PC-3 (cell line): ENCODE data around the gene TOB1. TPM values are rescaled to one million over a fixed set of nuclear protein-coding genes. Genes with fewer than 3 reads are reported as not detected.

Source experiments
- ATAC-seq: fragments of 200-7000 bp; cut with Tn5 transposase; 2 replicates; pipeline ENCODE4 v1.9.1; 2020; ENCODE audit warnings: mild to moderate bottlenecking, moderate library complexity
- BruUV-seq: library from RNA; stranded (reverse); fragments of 400-500 nt; replicated peaks from 2 replicates; lab custom pipeline; 2021; lab: Mats Ljungman, UMichigan
- CTCF ChIA-PET: fragments of 300-600 bp; sonication (Branson Sonifier 250); formaldehyde crosslinking; loops from one replicate; lab custom pipeline; 2022; ENCODE audit warnings: antibody characterized with exemption; lab: Charles Lee
- POLR2A ChIA-PET: fragments of 300-600 bp; sonication (Branson Sonifier 250); formaldehyde crosslinking; loops from one replicate; lab custom pipeline; 2022; ENCODE audit warnings: antibody characterized with exemption; ENCODE audit not compliant: unreplicated experiment; lab: Charles Lee
- DNase-seq: peaks from one replicate; pipeline ENCODE4 v3.0.0-alpha.2; 2015
- H2AFZ ChIP-seq: fragments of 300-600 bp; sonication (generic); 2 replicates; pipeline ENCODE4 v1.6.0; 2016; ENCODE audit warnings: antibody characterized with exemption, low read length
- H3F3A ChIP-seq: fragments of 300-600 bp; sonication (generic); one replicate; pipeline ENCODE4 v1.6.0; 2017; ENCODE audit warnings: antibody characterized with exemption, low read length, control low read depth, mild to moderate bottlenecking; ENCODE audit not compliant: unreplicated experiment
- H3K27ac ChIP-seq: fragments of 300-600 bp; sonication (generic); 2 replicates; pipeline ENCODE4 v1.5.1; 2016; ENCODE audit warnings: mild to moderate bottlenecking, low read length
- H3K27me3 ChIP-seq: fragments of 300-600 bp; sonication (generic); 2 replicates; pipeline ENCODE4 v1.6.1; 2016; ENCODE audit warnings: low read length, mixed read lengths
- H3K36me3 ChIP-seq: fragments of 300-600 bp; sonication (generic); 2 replicates; pipeline ENCODE4 v1.6.1; 2016; ENCODE audit warnings: low read depth, mixed run types, low read length, mixed read lengths
- H3K4me1 ChIP-seq: fragments of 300-600 bp; sonication (generic); 2 replicates; pipeline ENCODE4 v1.5.1; 2016; ENCODE audit warnings: low read length; ENCODE audit not compliant: insufficient read depth
- H3K4me2 ChIP-seq: fragments of 300-600 bp; sonication (generic); 2 replicates; pipeline ENCODE4 v1.6.0; 2016; ENCODE audit warnings: low read length
- H3K4me3 ChIP-seq: fragments of 300-600 bp; sonication (generic); 2 replicates; pipeline ENCODE4 v1.5.1; 2016; ENCODE audit warnings: mild to moderate bottlenecking, low read length, mixed read lengths
- H3K79me2 ChIP-seq: fragments of 300-600 bp; sonication (generic); 2 replicates; pipeline ENCODE4 v1.6.1; 2017; ENCODE audit warnings: low read length, mixed read lengths
- H3K9ac ChIP-seq: fragments of 300-600 bp; sonication (generic); 2 replicates; pipeline ENCODE4 v1.6.0; 2016; ENCODE audit warnings: mild to moderate bottlenecking, low read length
- H3K9me2 ChIP-seq: fragments of 300-600 bp; sonication (generic); replicated peaks from 2 replicates; pipeline ENCODE4 v1.6.1; 2016; ENCODE audit warnings: mixed run types, low read length, mixed read lengths
- H3K9me3 ChIP-seq: fragments of 300-600 bp; sonication (generic); 2 replicates; pipeline ENCODE4 v1.6.1; 2016; ENCODE audit warnings: low read length, mixed read lengths
- H4K20me1 ChIP-seq: fragments of 300-600 bp; sonication (generic); 2 replicates; pipeline ENCODE4 v1.6.1; 2016; ENCODE audit warnings: low read length, mixed read lengths
- EZH2 ChIP-seq: fragments of 300-600 bp; sonication (generic); IDR thresholded peaks from one replicate; pipeline ENCODE4 v1.6.1; 2017; ENCODE audit warnings: antibody characterized with exemption, mild to moderate bottlenecking, low read length; ENCODE audit not compliant: unreplicated experiment
- EZH2phosphoT487 ChIP-seq: fragments of 300-600 bp; sonication (generic); IDR thresholded peaks from 2 replicates; pipeline ENCODE4 v1.6.1; 2018; ENCODE audit warnings: mild to moderate bottlenecking, antibody characterized with exemption, low read length, borderline replicate concordance
- intact Hi-C: fragments of 100-400 bp; cut with micrococcal nuclease; formaldehyde crosslinking; loops from 2 replicates; pipeline ENCODE4 v1.9.0; 2023
- total RNA-seq: library from RNA; depleted of rRNA; stranded (reverse); fragments of >200 nt; gene quantifications from 2 replicates; pipeline ENCODE4 v1.2.3, GENCODE V29; 2014
- TF ChIP-seq, protein P1 (sequence below): fragments of 300-600 bp; sonication (generic); conservative IDR thresholded peaks from 2 replicates; pipeline ENCODE4 v1.5.1; 2017; ENCODE audit warnings: antibody characterized with exemption, low read depth, mild to moderate bottlenecking, low read length

TOB1 gene
- total RNA-seq, 1 experiment from 2014 or later: 28.7 TPM

- ChIA-PET CTCF (interaction anchor here (1.3 kb wide), 1 partner anchor 91 kb away, joined by 3 read pairs; no protein-coding TSS in a partner anchor), POLR2A (interaction anchor here (0.6 kb wide), 1 partner anchor 56 kb away, joined by 3 read pairs; no protein-coding TSS in a partner anchor)
- Histone ChIP-seq H3K4me2 (no peak overlapping the region), H3F3A (no peaks in the 10 kb centered on the region), H3K4me3 (no peak overlapping the region), H3K27ac (no peak overlapping the region), H3K36me3 (peaks cover 20% of the 10 kb centered on the region), H3K9me2 (no peaks in the 10 kb centered on the region), H3K9me3 (no peaks in the 10 kb centered on the region), H4K20me1 (peaks cover 20% of the 10 kb centered on the region), H2AFZ (no peak overlapping the region), H3K27me3 (no peaks in the 10 kb centered on the region), H3K9ac (no peak overlapping the region), H3K4me1 (peaks cover 14% of the 10 kb centered on the region; the same call in 1 of the 2 replicates), H3K79me2 (peaks cover 16% of the 10 kb centered on the region)
- no peak for DNase-seq
- intact Hi-C loops: no loop called here
- TF ChIP-seq, protein P1, sequence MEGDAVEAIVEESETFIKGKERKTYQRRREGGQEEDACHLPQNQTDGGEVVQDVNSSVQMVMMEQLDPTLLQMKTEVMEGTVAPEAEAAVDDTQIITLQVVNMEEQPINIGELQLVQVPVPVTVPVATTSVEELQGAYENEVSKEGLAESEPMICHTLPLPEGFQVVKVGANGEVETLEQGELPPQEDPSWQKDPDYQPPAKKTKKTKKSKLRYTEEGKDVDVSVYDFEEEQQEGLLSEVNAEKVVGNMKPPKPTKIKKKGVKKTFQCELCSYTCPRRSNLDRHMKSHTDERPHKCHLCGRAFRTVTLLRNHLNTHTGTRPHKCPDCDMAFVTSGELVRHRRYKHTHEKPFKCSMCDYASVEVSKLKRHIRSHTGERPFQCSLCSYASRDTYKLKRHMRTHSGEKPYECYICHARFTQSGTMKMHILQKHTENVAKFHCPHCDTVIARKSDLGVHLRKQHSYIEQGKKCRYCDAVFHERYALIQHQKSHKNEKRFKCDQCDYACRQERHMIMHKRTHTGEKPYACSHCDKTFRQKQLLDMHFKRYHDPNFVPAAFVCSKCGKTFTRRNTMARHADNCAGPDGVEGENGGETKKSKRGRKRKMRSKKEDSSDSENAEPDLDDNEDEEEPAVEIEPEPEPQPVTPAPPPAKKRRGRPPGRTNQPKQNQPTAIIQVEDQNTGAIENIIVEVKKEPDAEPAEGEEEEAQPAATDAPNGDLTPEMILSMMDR: no peak
- TF ChIP-seq EZH2phosphoT487: no peak
- TF ChIP-seq EZH2: no peak
- no peak for ATAC-seq
- BruUV-seq: no TSS peak
Observed at GRCh38 chr17:50858486-50859225, 7.5 kb downstream of the TOB1 start.

- Histone ChIP-seq H3K79me2 (no peaks in the 10 kb centered on the region), H3K4me1 (peaks cover 12% of the 10 kb centered on the region), H3K9me3 (no peaks in the 10 kb centered on the region), H3F3A (no peaks in the 10 kb centered on the region), H3K27ac (no peak overlapping the region), H4K20me1 (no peaks in the 10 kb centered on the region), H3K36me3 (no peaks in the 10 kb centered on the region), H3K4me3 (no peak overlapping the region), H3K4me2 (no peak overlapping the region), H2AFZ (no peak overlapping the region), H3K9me2 (no peaks in the 10 kb centered on the region), H3K27me3 (no peaks in the 10 kb centered on the region), H3K9ac (no peak overlapping the region)
- intact Hi-C loops: no loop called here
- no peak for ATAC-seq
- TF ChIP-seq, protein P1: no peak
- TF ChIP-seq EZH2: no peak
- no peak for TF ChIP-seq EZH2phosphoT487
- ChIA-PET CTCF (no interaction called here), POLR2A (interaction anchor here (0.6 kb wide), 1 partner anchor 102 kb away, joined by 3 read pairs; no protein-coding TSS in a partner anchor)
- no peak for DNase-seq
- no TSS peak for BruUV-seq
Observed at GRCh38 chr17:50856431-50856830, 9.7 kb downstream of the TOB1 start.
